ENCODE measurements around the gene CDC6.

The CDC6 gene

DNA sequence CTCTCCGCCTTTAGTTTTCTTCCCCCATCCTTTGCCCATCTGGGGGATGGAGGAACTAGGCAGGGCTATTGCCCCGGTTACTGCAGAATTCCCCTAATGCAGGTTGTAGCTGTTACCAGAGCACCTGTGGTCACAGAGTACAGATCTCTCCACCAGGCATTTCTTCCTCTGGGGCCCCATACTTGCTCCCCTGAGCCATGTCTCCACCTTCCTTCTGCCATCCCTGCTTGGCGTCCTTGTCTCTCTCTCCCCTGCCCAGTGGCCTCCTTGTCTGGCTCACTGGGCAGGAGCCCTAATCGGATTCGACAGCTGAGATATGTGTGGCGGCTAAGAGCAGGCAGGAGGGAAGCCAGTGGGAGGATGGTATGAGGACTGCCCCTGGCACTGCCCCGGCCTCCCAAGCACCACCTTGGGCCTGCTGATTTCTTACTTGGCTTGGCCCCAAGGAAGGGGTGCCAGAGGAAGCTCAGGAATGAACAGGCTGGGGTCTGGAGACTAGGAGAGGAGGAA is 23.3 kb downstream of the CDC6 start:
- DNase-seq (ENCODE audit: extremely low spot score), result no peak
- ChIA-PET CTCF (no interaction called here), POLR2A (interaction anchor here (1.4 kb wide), 1 partner anchor 51 kb away, joined by 5 read pairs; no protein-coding TSS in a partner anchor)
- TF ChIP-seq CTBP1 (IDR thresholded peaks at IDR 0.05; ENCODE audit: borderline replicate concordance), result no peak
- TF ChIP-seq ELF4 (IDR thresholded peaks at IDR 0.05), result no peak
- TF ChIP-seq ZNF384 (IDR thresholded peaks at IDR 0.05), result no peak
- TF ChIP-seq FOXM1 (IDR thresholded peaks at IDR 0.05; ENCODE audit: borderline replicate concordance), result no peak
- no peak for TF ChIP-seq NFRKB (IDR thresholded peaks at IDR 0.05)
- TF ChIP-seq SP1 (IDR thresholded peaks at IDR 0.05), result no peak
- TF ChIP-seq HDGF (IDR thresholded peaks at IDR 0.05; ENCODE audit: borderline replicate concordance), result no peak

DNA sequence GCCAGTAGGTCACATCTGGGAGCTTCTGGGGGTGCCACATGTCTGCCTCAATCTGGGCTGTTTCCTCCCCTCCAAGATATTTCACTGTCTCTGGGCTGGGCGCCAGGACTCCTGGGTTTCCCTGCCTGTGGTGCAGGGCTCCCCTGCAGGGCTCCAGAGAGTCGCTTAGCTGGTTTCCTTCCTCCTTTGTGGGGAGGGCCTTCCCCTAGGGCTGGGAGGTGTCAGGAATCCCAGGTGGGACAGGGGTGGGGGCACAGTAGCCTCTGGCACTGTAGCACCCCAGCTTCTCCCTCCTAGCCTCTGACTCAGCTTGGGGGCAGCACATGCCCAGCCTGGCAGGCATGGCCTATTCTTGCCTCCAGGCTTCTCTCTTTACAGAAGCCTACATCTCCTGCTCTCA is 23.9 kb downstream of the CDC6 start:
- POLR2A ChIA-PET, result no interaction called here
- no peak for TF ChIP-seq L3MBTL2 (conservative IDR thresholded peaks at IDR 0.05)
- TF ChIP-seq ELF4 (IDR thresholded peaks at IDR 0.05), result no peak
- DNase-seq (ENCODE audit: extremely low spot score), result no peak
- CTCF ChIA-PET, result no interaction called here

DNA sequence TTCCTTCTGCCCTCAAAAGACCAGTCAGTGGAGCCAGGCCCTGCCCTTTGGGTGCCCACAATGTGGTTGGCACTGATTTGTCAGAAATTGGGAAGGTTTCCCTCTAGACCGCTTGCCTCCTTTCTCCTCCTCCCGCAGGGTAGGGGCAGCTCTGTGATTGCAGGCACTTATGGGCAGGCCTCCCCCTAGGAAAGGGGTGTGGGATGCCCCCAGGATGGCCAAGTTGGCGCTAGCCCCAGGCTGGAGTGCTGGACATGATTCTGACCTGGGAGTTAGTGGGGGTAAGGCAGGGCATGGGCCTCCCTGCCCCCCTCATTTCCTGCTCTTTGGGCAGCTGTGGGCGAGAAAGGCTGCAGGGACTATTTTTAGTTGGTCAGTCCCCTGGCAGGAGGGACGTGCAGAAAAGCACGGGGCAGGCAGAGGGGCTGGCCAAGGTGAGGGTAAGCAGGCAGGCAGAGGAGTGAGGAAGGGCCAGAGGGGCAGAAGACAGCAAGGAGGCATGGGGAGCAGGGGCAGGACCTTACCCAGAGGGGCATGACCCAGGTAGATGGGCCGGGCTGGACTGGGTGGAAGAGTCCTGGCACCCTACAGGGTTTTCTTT is 24.6 kb downstream of the CDC6 start:
- no peak for DNase-seq (ENCODE audit: extremely low spot score)

DNA sequence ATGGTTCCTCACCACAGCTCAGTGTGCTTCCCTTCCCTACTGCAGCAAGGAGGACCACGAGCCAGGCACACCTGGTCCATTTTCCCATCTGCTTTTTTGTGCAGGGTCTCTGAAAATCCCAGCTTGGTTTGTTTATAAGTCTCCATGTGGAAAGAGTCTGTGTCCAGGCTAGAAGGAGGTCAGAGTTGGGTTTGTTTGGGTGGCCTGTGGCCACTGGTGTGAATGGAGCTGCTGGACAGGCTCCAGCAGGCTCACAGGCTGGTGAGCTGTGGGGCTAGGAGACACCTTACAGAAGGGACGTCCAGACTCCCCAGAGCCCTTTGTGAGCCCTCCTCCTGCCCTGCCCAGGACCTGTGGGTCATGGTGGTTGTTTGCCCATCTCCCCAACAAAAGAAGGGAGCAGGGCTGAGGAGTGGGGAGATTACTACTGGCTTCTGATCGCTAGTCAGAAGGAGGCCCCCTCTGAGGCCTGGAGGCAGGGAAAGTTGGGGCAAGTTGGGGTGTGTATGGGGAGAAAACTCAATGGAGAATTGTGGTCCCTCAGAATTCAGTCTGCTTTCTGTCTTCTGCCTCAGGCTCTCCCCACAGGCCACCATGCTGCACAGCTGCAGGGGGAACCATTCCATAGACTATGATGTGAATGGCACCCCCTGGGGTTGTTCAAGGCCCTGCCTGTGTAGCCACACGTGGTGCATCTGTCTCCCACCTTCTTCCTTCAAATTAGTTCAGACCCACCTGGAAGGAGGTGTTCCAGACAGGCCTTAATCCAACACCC is 25.4 kb downstream of the CDC6 start:
- TF ChIP-seq SP1 (IDR thresholded peaks at IDR 0.05) (no peak), FOXA1 (IDR thresholded peaks at IDR 0.05) (no peak), BHLHE40 (IDR thresholded peaks at IDR 0.05; ENCODE audit: borderline replicate concordance) (no peak), NFRKB (IDR thresholded peaks at IDR 0.05) (no peak), SUZ12 (IDR thresholded peaks at IDR 0.05) (no peak), FOXK2 (IDR thresholded peaks at IDR 0.05) (no peak), FOXM1 (IDR thresholded peaks at IDR 0.05; ENCODE audit: borderline replicate concordance) (no peak), HDGF (IDR thresholded peaks at IDR 0.05; ENCODE audit: borderline replicate concordance) (no peak), ELF4 (IDR thresholded peaks at IDR 0.05) (no peak), L3MBTL2 (conservative IDR thresholded peaks at IDR 0.05) (no peak), ZNF384 (IDR thresholded peaks at IDR 0.05) (no peak), LEF1 (IDR thresholded peaks at IDR 0.05; ENCODE audit: borderline replicate concordance) (no peak), TARDBP (IDR thresholded peaks at IDR 0.05) (no peak), ARNT (IDR thresholded peaks at IDR 0.05) (no peak)
- ChIA-PET POLR2A (no interaction called here), CTCF (interaction anchor here (1.1 kb wide), 1 partner anchor 42 kb away, joined by 3 read pairs; no protein-coding TSS in a partner anchor)
- DNase-seq (ENCODE audit: extremely low spot score), result no peak

More for the DNA sequence above, 24.6 kb downstream of the CDC6 start:
- POLR2A ChIA-PET, result no interaction called here
- CTCF ChIA-PET, result interaction anchor here (1.1 kb wide), 1 partner anchor 43 kb away, joined by 3 read pairs; no protein-coding TSS in a partner anchor
- TF ChIP-seq HDGF (IDR thresholded peaks at IDR 0.05; ENCODE audit: borderline replicate concordance) (no peak), ARNT (IDR thresholded peaks at IDR 0.05) (no peak), FOXA1 (IDR thresholded peaks at IDR 0.05) (no peak), NFRKB (IDR thresholded peaks at IDR 0.05) (no peak), LEF1 (IDR thresholded peaks at IDR 0.05; ENCODE audit: borderline replicate concordance) (no peak)

DNA sequence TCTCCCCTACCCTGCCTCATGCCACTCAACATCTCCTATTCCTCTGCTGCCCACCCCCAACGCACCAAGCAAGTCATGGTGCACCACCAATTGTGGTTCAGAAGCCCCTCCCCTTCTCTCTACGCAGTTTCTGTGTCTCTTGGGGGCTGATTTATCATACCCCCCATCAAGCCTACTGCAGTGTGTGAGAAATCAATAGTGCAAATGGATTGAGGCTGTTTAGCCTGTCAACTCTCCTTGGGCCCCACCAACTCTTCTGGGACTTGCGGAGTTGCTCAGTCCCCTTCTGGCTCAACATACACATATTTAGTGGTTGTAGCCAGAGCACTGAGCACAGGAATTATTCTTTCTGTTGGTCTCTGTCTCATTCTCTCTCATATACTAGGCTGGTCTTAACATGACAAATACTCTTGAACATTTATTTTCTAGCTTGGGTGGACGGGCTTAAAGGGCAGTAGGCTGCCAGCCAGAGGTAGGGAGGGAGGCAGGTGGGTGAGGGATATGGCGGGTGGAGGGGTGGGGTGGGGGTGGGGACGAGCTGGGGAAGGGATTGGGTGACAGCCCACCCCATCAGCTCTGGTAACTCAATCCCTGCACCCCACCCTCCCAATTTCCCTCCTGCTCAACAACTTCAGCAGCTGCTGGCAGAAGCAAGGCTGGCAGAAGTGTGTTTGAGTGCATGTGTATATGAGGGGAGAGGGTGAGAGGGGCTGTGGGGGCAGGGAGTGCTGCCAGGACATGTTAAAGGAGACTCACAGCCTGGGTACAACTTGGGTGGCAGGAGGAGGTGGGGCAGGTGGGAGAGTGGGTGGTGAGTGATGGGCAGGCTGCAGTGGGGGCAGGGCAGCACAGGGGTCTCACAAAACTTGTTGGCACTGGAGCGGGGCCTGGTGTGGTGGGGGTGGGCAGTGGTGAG is 26.2 kb downstream of the CDC6 start:
- DNase-seq (ENCODE audit: extremely low spot score), result no peak
- POLR2A ChIA-PET, result no interaction called here
- no peak for TF ChIP-seq TARDBP (IDR thresholded peaks at IDR 0.05)
- TF ChIP-seq HDGF (IDR thresholded peaks at IDR 0.05; ENCODE audit: borderline replicate concordance), result no peak
- TF ChIP-seq ELF4 (IDR thresholded peaks at IDR 0.05), result no peak
- no peak for TF ChIP-seq NFRKB (IDR thresholded peaks at IDR 0.05)
- no peak for TF ChIP-seq BHLHE40 (IDR thresholded peaks at IDR 0.05; ENCODE audit: borderline replicate concordance)
- TF ChIP-seq, protein P1, sequence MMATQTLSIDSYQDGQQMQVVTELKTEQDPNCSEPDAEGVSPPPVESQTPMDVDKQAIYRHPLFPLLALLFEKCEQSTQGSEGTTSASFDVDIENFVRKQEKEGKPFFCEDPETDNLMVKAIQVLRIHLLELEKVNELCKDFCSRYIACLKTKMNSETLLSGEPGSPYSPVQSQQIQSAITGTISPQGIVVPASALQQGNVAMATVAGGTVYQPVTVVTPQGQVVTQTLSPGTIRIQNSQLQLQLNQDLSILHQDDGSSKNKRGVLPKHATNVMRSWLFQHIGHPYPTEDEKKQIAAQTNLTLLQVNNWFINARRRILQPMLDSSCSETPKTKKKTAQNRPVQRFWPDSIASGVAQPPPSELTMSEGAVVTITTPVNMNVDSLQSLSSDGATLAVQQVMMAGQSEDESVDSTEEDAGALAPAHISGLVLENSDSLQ (IDR thresholded peaks at IDR 0.05), result no peak
- no peak for TF ChIP-seq ARNT (IDR thresholded peaks at IDR 0.05)
- no peak for TF ChIP-seq CTBP1 (IDR thresholded peaks at IDR 0.05; ENCODE audit: borderline replicate concordance)
- TF ChIP-seq L3MBTL2 (conservative IDR thresholded peaks at IDR 0.05), result no peak
- TF ChIP-seq SP1 (IDR thresholded peaks at IDR 0.05), result no peak
- no peak for TF ChIP-seq FOXM1 (IDR thresholded peaks at IDR 0.05; ENCODE audit: borderline replicate concordance)
- no peak for TF ChIP-seq LEF1 (IDR thresholded peaks at IDR 0.05; ENCODE audit: borderline replicate concordance)
- TF ChIP-seq SUZ12 (IDR thresholded peaks at IDR 0.05), result no peak
- TF ChIP-seq FOXA1 (IDR thresholded peaks at IDR 0.05), result no peak
- TF ChIP-seq FOXK2 (IDR thresholded peaks at IDR 0.05), result no peak
- TF ChIP-seq ZNF384 (IDR thresholded peaks at IDR 0.05), result no peak
- CTCF ChIA-PET, result interaction anchor here (0.6 kb wide), 1 partner anchor 63 kb away, joined by 3 read pairs; no protein-coding TSS in a partner anchor

DNA sequence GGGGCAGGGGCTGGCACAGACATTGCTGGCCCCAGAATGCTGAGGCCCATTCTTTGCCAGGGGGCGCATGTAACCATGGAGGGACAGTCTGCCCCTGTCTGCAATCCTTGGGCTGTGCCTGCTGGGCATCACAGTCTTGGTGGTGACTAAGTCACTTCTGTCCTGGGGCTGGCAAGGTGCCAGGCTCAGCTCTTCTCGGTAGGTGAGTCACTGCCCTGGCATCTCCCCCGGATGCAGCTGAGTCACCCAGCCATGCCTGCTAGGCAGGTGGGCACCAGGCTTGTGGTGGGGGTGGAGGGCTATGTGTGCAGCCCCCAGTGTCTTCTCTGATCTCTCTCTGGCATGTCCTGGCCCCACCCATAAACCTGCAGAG is 26.9 kb downstream of the CDC6 start:
- ChIA-PET CTCF (interaction anchor here (0.6 kb wide), 1 partner anchor 64 kb away, joined by 3 read pairs; no protein-coding TSS in a partner anchor), POLR2A (no interaction called here)
- no peak for DNase-seq (ENCODE audit: extremely low spot score)
- TF ChIP-seq ELF4 (IDR thresholded peaks at IDR 0.05) (no peak), SP1 (IDR thresholded peaks at IDR 0.05) (no peak), FOXA1 (IDR thresholded peaks at IDR 0.05) (no peak), TARDBP (IDR thresholded peaks at IDR 0.05) (no peak)

DNA sequence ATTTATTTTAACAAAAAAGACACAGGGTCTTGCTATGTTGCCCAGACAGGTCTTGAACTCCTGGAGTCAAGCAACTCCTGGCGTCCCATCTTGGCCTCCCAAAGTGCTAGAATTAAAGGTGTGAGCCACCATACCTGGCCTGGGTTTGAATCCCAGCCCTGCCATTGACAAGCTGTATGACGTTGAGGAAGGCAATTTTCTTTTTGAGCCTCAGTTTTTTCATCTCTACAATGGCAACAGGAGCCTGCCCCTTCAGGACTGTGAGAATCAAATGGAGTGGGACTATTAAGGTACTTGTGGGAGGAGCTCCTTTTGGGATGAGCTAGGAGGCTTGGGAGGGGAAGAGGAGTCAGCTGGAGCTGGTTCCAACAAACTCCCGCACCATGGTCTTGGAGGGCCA is 27.5 kb downstream of the CDC6 start:
- ChIA-PET POLR2A (interaction anchor here (0.9 to 1.4 kb wide), 4 partner anchors 8 to 30 kb away, joined by 3 to 5 read pairs (median 4); no protein-coding TSS in a partner anchor), CTCF (no interaction called here)
- no peak for DNase-seq (ENCODE audit: extremely low spot score)
- TF ChIP-seq CTBP1 (IDR thresholded peaks at IDR 0.05; ENCODE audit: borderline replicate concordance) (no peak), L3MBTL2 (conservative IDR thresholded peaks at IDR 0.05) (no peak), FOXA1 (IDR thresholded peaks at IDR 0.05) (no peak), ELF4 (IDR thresholded peaks at IDR 0.05) (no peak), HDGF (IDR thresholded peaks at IDR 0.05; ENCODE audit: borderline replicate concordance) (no peak), SP1 (IDR thresholded peaks at IDR 0.05) (no peak), ARNT (IDR thresholded peaks at IDR 0.05) (no peak), BHLHE40 (IDR thresholded peaks at IDR 0.05; ENCODE audit: borderline replicate concordance) (no peak)
- TF ChIP-seq, protein P1 (IDR thresholded peaks at IDR 0.05), result no peak
